WTC11 (cell line): ENCODE data around the gene ZFP69. TPM values are rescaled to one million over a fixed set of nuclear protein-coding genes. Genes with fewer than 3 reads are reported as not detected.

Experiments
- CBFB ChIP-seq: sonication (generic); formaldehyde crosslinking; IDR thresholded peaks from 2 replicates; pipeline ENCODE4 v1.8.1; 2022; ENCODE audit warnings: mild to moderate bottlenecking, low read depth, missing genetic modification reagents
- ELF4 ChIP-seq: sonication (generic); formaldehyde crosslinking; IDR thresholded peaks from 2 replicates; pipeline ENCODE4 v1.8.1; 2022; ENCODE audit warnings: low read depth, mild to moderate bottlenecking, moderate library complexity, missing genetic modification reagents
- ESRRA ChIP-seq: sonication (generic); formaldehyde crosslinking; IDR thresholded peaks from 2 replicates; pipeline ENCODE4 v1.8.1; 2022; ENCODE audit warnings: mild to moderate bottlenecking, missing genetic modification reagents, borderline replicate concordance
- ETV6 ChIP-seq: sonication (generic); formaldehyde crosslinking; IDR thresholded peaks from 2 replicates; pipeline ENCODE4 v1.8.1; 2022; ENCODE audit warnings: mild to moderate bottlenecking, missing genetic modification reagents
- FOXK1 ChIP-seq: sonication (generic); formaldehyde crosslinking; IDR thresholded peaks from 2 replicates; pipeline ENCODE4 v1.8.0; 2022; ENCODE audit warnings: mild to moderate bottlenecking, moderate library complexity, missing genetic modification reagents
- FOXP1 ChIP-seq: sonication (generic); formaldehyde crosslinking; IDR thresholded peaks from 2 replicates; pipeline ENCODE4 v1.8.0; 2022; ENCODE audit warnings: missing genetic modification reagents, mild to moderate bottlenecking, moderate library complexity, borderline replicate concordance
- GABPB1 ChIP-seq: sonication (generic); formaldehyde crosslinking; IDR thresholded peaks from 2 replicates; pipeline ENCODE4 v1.8.1; 2023; ENCODE audit warnings: mild to moderate bottlenecking, missing genetic modification reagents
- GRHL2 ChIP-seq: fragments of 250-450 bp; sonication (Bioruptor Pico); IDR thresholded peaks from 2 replicates; pipeline ENCODE4 v1.8.0; 2022; ENCODE audit warnings: mild to moderate bottlenecking, moderate library complexity; ENCODE audit not compliant: insufficient replicate concordance, severe bottlenecking
- GTF2I ChIP-seq: fragments of 250-450 bp; sonication (Bioruptor Pico); conservative IDR thresholded peaks from 2 replicates; pipeline ENCODE4 v1.4.0; 2021; ENCODE audit warnings: mild to moderate bottlenecking
- HMGA2 ChIP-seq: fragments of 250-450 bp; sonication (Bioruptor Pico); IDR thresholded peaks from 2 replicates; pipeline ENCODE4 v1.4.0; 2021; ENCODE audit warnings: mild to moderate bottlenecking, moderate library complexity
- KAT7 ChIP-seq: sonication (generic); formaldehyde crosslinking; IDR thresholded peaks from 2 replicates; pipeline ENCODE4 v1.8.1; 2023; ENCODE audit warnings: missing genetic modification reagents, mild to moderate bottlenecking, borderline replicate concordance
- NR1H2 ChIP-seq: sonication (generic); formaldehyde crosslinking; IDR thresholded peaks from 2 replicates; pipeline ENCODE4 v1.9.0; 2021; ENCODE audit warnings: mild to moderate bottlenecking, moderate library complexity, missing genetic modification reagents
- OVOL2 ChIP-seq: fragments of 250-450 bp; sonication (Bioruptor Pico); IDR thresholded peaks from 2 replicates; pipeline ENCODE4 v1.9.0; 2021; ENCODE audit warnings: mild to moderate bottlenecking, borderline replicate concordance
- TCF7 ChIP-seq: sonication (generic); formaldehyde crosslinking; IDR thresholded peaks from 2 replicates; pipeline ENCODE4 v1.8.0; 2022; ENCODE audit warnings: mild to moderate bottlenecking, low read depth, missing genetic modification reagents, moderate library complexity
- TEAD4 ChIP-seq: sonication (generic); formaldehyde crosslinking; IDR thresholded peaks from 2 replicates; pipeline ENCODE4 v1.8.0; 2022; ENCODE audit warnings: mild to moderate bottlenecking, missing genetic modification reagents
- TP53 ChIP-seq: sonication (generic); formaldehyde crosslinking; IDR thresholded peaks from 2 replicates; pipeline ENCODE4 v1.8.1; 2023; ENCODE audit warnings: mild to moderate bottlenecking, missing genetic modification reagents
- ZNF121 ChIP-seq: sonication (generic); formaldehyde crosslinking; IDR thresholded peaks from 2 replicates; pipeline ENCODE4 v1.8.0; 2023; ENCODE audit warnings: missing genetic modification reagents
- ZNF219 ChIP-seq: sonication (generic); formaldehyde crosslinking; IDR thresholded peaks from 2 replicates; pipeline ENCODE4 v1.8.0; 2023; ENCODE audit warnings: missing genetic modification reagents, mild to moderate bottlenecking, borderline replicate concordance
- ZNF416 ChIP-seq: fragments of 250-450 bp; sonication (Bioruptor Pico); IDR thresholded peaks from 2 replicates; pipeline ENCODE4 v1.9.0; 2021; ENCODE audit warnings: mild to moderate bottlenecking, inconsistent platforms
- total RNA-seq: library from RNA; stranded (reverse); gene quantifications from 3 replicates; pipeline ENCODE4 v1.2.3, GENCODE V29; 2021
- TF ChIP-seq, protein P1 (sequence below): sonication (generic); formaldehyde crosslinking; IDR thresholded peaks from 2 replicates; pipeline ENCODE4 v1.8.1; 2022; ENCODE audit warnings: low read depth, mild to moderate bottlenecking, moderate library complexity, missing genetic modification reagents, borderline replicate concordance
- TF ChIP-seq, protein P2 (sequence below): sonication (generic); formaldehyde crosslinking; IDR thresholded peaks from 2 replicates; pipeline ENCODE4 v1.8.1; 2023; ENCODE audit warnings: mild to moderate bottlenecking, missing genetic modification reagents
- TF ChIP-seq, protein P3 (sequence below): sonication (generic); formaldehyde crosslinking; IDR thresholded peaks from 2 replicates; pipeline ENCODE4 v1.8.0; 2022; ENCODE audit warnings: missing genetic modification reagents
- TF ChIP-seq, protein P4 (sequence below): fragments of 200-600 bp; IDR thresholded peaks from 2 replicates; pipeline ENCODE4 v1.8.0; 2022; ENCODE audit warnings: antibody characterized with exemption
- TF ChIP-seq, protein P5 (sequence below): fragments of 250-450 bp; sonication (Bioruptor Pico); IDR thresholded peaks from 2 replicates; pipeline ENCODE4 v2.1.2; 2022; ENCODE audit warnings: mild to moderate bottlenecking, moderate library complexity
- TF ChIP-seq, protein P6 (sequence below): sonication (generic); formaldehyde crosslinking; conservative IDR thresholded peaks from 2 replicates; pipeline ENCODE4 v1.8.1; 2022; ENCODE audit warnings: mild to moderate bottlenecking, missing genetic modification reagents
- TF ChIP-seq, protein P7 (sequence below): sonication (generic); formaldehyde crosslinking; IDR thresholded peaks from 2 replicates; pipeline ENCODE4 v1.8.0; 2022; ENCODE audit warnings: mild to moderate bottlenecking, missing genetic modification reagents
- TF ChIP-seq, protein P8 (sequence below): fragments of 250-450 bp; sonication (Bioruptor Pico); IDR thresholded peaks from 2 replicates; pipeline ENCODE4 v1.9.0; 2021; ENCODE audit warnings: mild to moderate bottlenecking

ZFP69 gene
- total RNA-seq, 1 experiment from 2014 or later = 3.2 TPM

DNA sequence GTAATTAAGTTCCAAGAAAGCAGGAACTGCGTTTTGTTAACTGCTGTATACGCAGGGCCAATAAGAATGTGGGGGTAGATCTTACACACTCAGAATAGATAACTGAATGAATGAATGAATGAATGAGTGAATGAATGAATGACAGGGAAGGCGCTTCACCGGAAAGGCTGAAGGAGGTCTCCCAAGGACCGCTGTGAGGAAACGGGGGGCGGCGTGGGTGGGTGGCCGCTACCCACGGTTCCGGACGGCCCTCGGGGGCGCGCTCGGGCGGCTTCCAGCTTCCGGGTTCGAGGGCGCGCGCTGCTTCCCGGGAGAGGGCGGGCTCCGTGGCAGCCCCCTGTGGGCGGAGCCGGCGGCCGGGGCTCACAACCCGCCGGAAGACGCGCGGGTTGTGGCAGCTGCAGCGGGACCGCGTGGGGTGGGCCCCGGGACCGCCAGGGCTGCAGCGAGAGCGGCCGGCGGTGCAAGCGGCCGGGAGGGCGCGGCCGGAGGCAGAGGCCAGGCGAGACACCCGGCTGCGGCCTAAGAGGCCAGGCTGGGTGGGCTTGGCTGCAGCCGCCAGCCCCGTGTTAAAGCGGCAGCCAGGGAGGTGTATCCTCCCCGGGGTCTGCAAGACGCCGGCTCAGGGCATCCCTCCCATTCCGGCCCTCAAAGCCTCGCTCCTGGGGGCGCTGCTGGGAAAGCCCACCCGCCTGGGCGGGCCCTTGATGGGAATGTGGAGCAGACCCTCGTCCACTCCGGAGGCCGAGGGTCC is at the start of gene ZFP69 (continued):
- TF ChIP-seq ESRRA (no peak; the same call in 1 of the 2 replicates), HMGA2 (CRISPR knock-in tag) (no peak), GABPB1 (CRISPR knock-in tag) (no peak; the same call in 1 of the 2 replicates), TCF7 (CRISPR knock-in tag) (no peak), TP53 (CRISPR knock-in tag) (0 out of 2 replicates have a peak, but pooled peaks have one; percentile 27), ZNF121 (CRISPR knock-in tag) (no peak), CBFB (no peak), OVOL2 (CRISPR knock-in tag) (no peak), ELF4 (CRISPR knock-in tag) (0 out of 2 replicates have a peak, but pooled peaks have one; percentile 69), GRHL2 (CRISPR knock-in tag) (no peak), KAT7 (CRISPR knock-in tag) (0 out of 2 replicates have a peak, but pooled peaks have one; percentile 41), ZNF219 (CRISPR knock-in tag) (peak; percentile 85; the same call in 1 of the 2 replicates), ZNF416 (CRISPR knock-in tag) (no peak), TEAD4 (CRISPR knock-in tag) (no peak), NR1H2 (CRISPR knock-in tag) (no peak), GTF2I (no peak), FOXK1 (CRISPR knock-in tag) (peak; percentile 45; the same call in 1 of the 2 replicates), ETV6 (CRISPR knock-in tag) (peak; percentile 53), FOXP1 (peak; percentile 82; the same call in 1 of the 2 replicates)
- TF ChIP-seq, protein P1, sequence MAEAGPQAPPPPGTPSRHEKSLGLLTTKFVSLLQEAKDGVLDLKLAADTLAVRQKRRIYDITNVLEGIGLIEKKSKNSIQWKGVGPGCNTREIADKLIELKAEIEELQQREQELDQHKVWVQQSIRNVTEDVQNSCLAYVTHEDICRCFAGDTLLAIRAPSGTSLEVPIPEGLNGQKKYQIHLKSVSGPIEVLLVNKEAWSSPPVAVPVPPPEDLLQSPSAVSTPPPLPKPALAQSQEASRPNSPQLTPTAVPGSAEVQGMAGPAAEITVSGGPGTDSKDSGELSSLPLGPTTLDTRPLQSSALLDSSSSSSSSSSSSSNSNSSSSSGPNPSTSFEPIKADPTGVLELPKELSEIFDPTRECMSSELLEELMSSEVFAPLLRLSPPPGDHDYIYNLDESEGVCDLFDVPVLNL (CRISPR knock-in tag) = no peak
- TF ChIP-seq, protein P2, sequence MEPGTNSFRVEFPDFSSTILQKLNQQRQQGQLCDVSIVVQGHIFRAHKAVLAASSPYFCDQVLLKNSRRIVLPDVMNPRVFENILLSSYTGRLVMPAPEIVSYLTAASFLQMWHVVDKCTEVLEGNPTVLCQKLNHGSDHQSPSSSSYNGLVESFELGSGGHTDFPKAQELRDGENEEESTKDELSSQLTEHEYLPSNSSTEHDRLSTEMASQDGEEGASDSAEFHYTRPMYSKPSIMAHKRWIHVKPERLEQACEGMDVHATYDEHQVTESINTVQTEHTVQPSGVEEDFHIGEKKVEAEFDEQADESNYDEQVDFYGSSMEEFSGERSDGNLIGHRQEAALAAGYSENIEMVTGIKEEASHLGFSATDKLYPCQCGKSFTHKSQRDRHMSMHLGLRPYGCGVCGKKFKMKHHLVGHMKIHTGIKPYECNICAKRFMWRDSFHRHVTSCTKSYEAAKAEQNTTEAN (CRISPR knock-in tag) = 0 out of 2 replicates have a peak, but pooled peaks have one; percentile 31
- TF ChIP-seq, protein P3, sequence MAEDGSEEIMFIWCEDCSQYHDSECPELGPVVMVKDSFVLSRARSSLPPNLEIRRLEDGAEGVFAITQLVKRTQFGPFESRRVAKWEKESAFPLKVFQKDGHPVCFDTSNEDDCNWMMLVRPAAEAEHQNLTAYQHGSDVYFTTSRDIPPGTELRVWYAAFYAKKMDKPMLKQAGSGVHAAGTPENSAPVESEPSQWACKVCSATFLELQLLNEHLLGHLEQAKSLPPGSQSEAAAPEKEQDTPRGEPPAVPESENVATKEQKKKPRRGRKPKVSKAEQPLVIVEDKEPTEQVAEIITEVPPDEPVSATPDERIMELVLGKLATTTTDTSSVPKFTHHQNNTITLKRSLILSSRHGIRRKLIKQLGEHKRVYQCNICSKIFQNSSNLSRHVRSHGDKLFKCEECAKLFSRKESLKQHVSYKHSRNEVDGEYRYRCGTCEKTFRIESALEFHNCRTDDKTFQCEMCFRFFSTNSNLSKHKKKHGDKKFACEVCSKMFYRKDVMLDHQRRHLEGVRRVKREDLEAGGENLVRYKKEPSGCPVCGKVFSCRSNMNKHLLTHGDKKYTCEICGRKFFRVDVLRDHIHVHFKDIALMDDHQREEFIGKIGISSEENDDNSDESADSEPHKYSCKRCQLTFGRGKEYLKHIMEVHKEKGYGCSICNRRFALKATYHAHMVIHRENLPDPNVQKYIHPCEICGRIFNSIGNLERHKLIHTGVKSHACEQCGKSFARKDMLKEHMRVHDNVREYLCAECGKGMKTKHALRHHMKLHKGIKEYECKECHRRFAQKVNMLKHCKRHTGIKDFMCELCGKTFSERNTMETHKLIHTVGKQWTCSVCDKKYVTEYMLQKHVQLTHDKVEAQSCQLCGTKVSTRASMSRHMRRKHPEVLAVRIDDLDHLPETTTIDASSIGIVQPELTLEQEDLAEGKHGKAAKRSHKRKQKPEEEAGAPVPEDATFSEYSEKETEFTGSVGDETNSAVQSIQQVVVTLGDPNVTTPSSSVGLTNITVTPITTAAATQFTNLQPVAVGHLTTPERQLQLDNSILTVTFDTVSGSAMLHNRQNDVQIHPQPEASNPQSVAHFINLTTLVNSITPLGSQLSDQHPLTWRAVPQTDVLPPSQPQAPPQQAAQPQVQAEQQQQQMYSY (CRISPR knock-in tag) = no peak
- TF ChIP-seq, protein P4, sequence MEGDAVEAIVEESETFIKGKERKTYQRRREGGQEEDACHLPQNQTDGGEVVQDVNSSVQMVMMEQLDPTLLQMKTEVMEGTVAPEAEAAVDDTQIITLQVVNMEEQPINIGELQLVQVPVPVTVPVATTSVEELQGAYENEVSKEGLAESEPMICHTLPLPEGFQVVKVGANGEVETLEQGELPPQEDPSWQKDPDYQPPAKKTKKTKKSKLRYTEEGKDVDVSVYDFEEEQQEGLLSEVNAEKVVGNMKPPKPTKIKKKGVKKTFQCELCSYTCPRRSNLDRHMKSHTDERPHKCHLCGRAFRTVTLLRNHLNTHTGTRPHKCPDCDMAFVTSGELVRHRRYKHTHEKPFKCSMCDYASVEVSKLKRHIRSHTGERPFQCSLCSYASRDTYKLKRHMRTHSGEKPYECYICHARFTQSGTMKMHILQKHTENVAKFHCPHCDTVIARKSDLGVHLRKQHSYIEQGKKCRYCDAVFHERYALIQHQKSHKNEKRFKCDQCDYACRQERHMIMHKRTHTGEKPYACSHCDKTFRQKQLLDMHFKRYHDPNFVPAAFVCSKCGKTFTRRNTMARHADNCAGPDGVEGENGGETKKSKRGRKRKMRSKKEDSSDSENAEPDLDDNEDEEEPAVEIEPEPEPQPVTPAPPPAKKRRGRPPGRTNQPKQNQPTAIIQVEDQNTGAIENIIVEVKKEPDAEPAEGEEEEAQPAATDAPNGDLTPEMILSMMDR = no peak
- TF ChIP-seq, protein P5, sequence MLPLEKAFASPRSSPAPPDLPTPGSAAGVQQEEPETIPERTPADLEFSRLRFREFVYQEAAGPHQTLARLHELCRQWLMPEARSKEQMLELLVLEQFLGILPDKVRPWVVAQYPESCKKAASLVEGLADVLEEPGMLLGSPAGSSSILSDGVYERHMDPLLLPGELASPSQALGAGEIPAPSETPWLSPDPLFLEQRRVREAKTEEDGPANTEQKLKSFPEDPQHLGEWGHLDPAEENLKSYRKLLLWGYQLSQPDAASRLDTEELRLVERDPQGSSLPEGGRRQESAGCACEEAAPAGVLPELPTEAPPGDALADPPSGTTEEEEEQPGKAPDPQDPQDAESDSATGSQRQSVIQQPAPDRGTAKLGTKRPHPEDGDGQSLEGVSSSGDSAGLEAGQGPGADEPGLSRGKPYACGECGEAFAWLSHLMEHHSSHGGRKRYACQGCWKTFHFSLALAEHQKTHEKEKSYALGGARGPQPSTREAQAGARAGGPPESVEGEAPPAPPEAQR (CRISPR knock-in tag) = no peak
- TF ChIP-seq, protein P6, sequence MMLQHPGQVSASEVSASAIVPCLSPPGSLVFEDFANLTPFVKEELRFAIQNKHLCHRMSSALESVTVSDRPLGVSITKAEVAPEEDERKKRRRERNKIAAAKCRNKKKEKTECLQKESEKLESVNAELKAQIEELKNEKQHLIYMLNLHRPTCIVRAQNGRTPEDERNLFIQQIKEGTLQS (CRISPR knock-in tag) = no peak
- TF ChIP-seq, protein P7, sequence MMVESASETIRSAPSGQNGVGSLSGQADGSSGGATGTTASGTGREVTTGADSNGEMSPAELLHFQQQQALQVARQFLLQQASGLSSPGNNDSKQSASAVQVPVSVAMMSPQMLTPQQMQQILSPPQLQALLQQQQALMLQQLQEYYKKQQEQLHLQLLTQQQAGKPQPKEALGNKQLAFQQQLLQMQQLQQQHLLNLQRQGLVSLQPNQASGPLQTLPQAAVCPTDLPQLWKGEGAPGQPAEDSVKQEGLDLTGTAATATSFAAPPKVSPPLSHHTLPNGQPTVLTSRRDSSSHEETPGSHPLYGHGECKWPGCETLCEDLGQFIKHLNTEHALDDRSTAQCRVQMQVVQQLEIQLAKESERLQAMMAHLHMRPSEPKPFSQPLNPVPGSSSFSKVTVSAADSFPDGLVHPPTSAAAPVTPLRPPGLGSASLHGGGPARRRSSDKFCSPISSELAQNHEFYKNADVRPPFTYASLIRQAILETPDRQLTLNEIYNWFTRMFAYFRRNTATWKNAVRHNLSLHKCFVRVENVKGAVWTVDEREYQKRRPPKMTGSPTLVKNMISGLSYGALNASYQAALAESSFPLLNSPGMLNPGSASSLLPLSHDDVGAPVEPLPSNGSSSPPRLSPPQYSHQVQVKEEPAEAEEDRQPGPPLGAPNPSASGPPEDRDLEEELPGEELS (CRISPR knock-in tag) = 0 out of 2 replicates have a peak, but pooled peaks have one; percentile 85
- TF ChIP-seq, protein P8, sequence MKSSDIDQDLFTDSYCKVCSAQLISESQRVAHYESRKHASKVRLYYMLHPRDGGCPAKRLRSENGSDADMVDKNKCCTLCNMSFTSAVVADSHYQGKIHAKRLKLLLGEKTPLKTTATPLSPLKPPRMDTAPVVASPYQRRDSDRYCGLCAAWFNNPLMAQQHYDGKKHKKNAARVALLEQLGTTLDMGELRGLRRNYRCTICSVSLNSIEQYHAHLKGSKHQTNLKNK = no peak
